Sigmoid colon (tissue), 7 donors: Measurements from ENCODE around the gene CDCA3. TPM values are rescaled to one million over a fixed set of nuclear protein-coding genes. Genes with fewer than 3 reads are reported as not detected.

Source experiments
- DNase-seq: peaks from one replicate; pipeline ENCODE4 v3.0.0-alpha.2; 2019
- H3K27ac ChIP-seq, 4 donors: fragments of 200-600 bp; sonication (generic); one replicate each; pipeline ENCODE4 v1.5.1; 2016 to 2019; ENCODE audit warnings: mild to moderate bottlenecking in 1 of 4
- H3K27me3 ChIP-seq, 3 donors: fragments of 200-600 bp; sonication (generic); one replicate each; pipeline ENCODE4 v1.5.1; 2019; ENCODE audit warnings: mild to moderate bottlenecking in 1 of 3
- H3K36me3 ChIP-seq, 4 donors: fragments of 200-600 bp; sonication (generic); one replicate each; pipeline ENCODE4 v1.5.1; 2016 to 2019
- H3K4me1 ChIP-seq, 4 donors: fragments of 200-600 bp; sonication (generic); one replicate each; pipeline ENCODE4 v1.5.1; 2017 to 2019
- H3K4me3 ChIP-seq, 4 donors: fragments of 200-600 bp; sonication (generic); one replicate each; pipeline ENCODE4 v1.5.1; 2017 to 2019; ENCODE audit warnings: mild to moderate bottlenecking in 2 of 4, moderate library complexity in 1 of 4
- H3K9me3 ChIP-seq, 4 donors: fragments of 200-600 bp in 3 of 4; sonication (generic) in 3 of 4; one replicate each; pipeline versions ENCODE4 v1.5.1 to v1.6.1; 2013 to 2019
- EP300 ChIP-seq, 4 donors: sonication (generic); formaldehyde crosslinking; IDR thresholded peaks; one replicate each; pipeline ENCODE4 v1.6.1; 2017; ENCODE audit warnings: antibody characterized with exemption in 4 of 4
- POLR2A ChIP-seq, 2 donors: fragments of 450-650 bp; IDR thresholded peaks; one replicate each; pipeline ENCODE4 v1.6.1; 2016; ENCODE audit warnings: antibody characterized with exemption in 2 of 2, mild to moderate bottlenecking in 2 of 2, moderate library complexity in 2 of 2
- POLR2AphosphoS5 ChIP-seq, 4 donors: sonication (generic); formaldehyde crosslinking; IDR thresholded peaks; one replicate each; pipeline ENCODE4 v1.6.1; 2017; ENCODE audit warnings: antibody characterized with exemption in 4 of 4
- WGBS, 2 donors: extraction: QIAGEN DNeasy Blood & Tissue Kit; methylation state at CpG; one replicate each; pipeline ENCODE4 v1.1.7; 2013; 5-methylcytosine and 5-hydroxymethylcytosine counted together
- intact Hi-C: fragments of 100-400 bp; cut with DNase I; formaldehyde crosslinking; loops from one replicate; pipeline ENCODE4 v1.15.1; 2023
- polyA plus RNA-seq, 3 donors: library from polyadenylated mRNA; stranded (reverse); fragments of 200-250 nt; gene quantifications; one replicate each; pipeline ENCODE4 v1.2.3, GENCODE V29; 2013
- total RNA-seq, 4 donors: library from RNA; depleted of rRNA; stranded (reverse); fragments of >200 nt; gene quantifications; one replicate each; pipeline ENCODE4 v1.1.0, GENCODE V29; 2016
- TF ChIP-seq, protein P1 (sequence below), 4 experiments: fragments of 450-650 bp in 3 of 4; fragments of 200-600 bp in 1 of 4; IDR thresholded peaks; one replicate each; pipeline ENCODE4 v1.5.1; 2016 to 2019; ENCODE audit warnings: antibody characterized with exemption in 4 of 4, mild to moderate bottlenecking in 3 of 4, moderate library complexity in 2 of 4
- donor health status: healthy with polysubstance abuse.
- donor health status: Bipolar disorder and iron deficiency.
- donor health status: healthy.

CDCA3 gene
- total and polyA plus RNA-seq, 7 donors, result 0.33 to 31.2 (median 2.8) TPM

DNA sequence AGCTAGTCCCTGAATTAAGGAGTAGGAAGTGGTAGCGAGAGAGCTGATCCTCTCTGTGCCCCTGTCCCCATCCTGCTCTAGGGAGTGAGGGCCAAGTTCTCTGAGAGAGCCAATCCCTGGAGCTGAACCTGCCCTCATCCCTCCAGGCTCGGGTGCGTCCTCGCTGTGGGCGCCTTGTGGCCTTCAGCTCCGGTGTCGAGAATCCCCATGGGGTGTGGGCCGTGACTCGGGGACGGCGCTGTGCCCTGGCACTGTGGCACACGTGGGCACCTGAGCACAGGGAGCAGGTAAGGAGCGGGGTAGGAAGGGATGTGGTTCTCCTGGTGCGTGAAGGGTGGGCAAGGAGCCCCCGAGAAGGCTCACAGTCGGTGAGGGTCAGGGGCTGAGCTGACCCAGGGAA is 12.2 kb downstream of the CDCA3 start:
- H3K36me3 ChIP-seq, result peaks cover 0 to 50% (median 2%) of the 10 kb centered on the region in 4 donors
- H3K27ac ChIP-seq, result no peak overlapping the region
- TF ChIP-seq, protein P1, sequence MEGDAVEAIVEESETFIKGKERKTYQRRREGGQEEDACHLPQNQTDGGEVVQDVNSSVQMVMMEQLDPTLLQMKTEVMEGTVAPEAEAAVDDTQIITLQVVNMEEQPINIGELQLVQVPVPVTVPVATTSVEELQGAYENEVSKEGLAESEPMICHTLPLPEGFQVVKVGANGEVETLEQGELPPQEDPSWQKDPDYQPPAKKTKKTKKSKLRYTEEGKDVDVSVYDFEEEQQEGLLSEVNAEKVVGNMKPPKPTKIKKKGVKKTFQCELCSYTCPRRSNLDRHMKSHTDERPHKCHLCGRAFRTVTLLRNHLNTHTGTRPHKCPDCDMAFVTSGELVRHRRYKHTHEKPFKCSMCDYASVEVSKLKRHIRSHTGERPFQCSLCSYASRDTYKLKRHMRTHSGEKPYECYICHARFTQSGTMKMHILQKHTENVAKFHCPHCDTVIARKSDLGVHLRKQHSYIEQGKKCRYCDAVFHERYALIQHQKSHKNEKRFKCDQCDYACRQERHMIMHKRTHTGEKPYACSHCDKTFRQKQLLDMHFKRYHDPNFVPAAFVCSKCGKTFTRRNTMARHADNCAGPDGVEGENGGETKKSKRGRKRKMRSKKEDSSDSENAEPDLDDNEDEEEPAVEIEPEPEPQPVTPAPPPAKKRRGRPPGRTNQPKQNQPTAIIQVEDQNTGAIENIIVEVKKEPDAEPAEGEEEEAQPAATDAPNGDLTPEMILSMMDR (IDR thresholded peaks at IDR 0.05), result no peak
- TF ChIP-seq POLR2AphosphoS5 (IDR thresholded peaks at IDR 0.05) (no peak), EP300 (IDR thresholded peaks at IDR 0.05) (no peak), POLR2A (IDR thresholded peaks at IDR 0.05) (no peak)
- no peak overlapping the region for H3K4me3 ChIP-seq
- H3K4me1 ChIP-seq, result no peaks in the 10 kb centered on the region
- no peaks in the 10 kb centered on the region for H3K9me3 ChIP-seq
- no peaks in the 10 kb centered on the region for H3K27me3 ChIP-seq
- intact Hi-C loops, result no loop called here
- no peak for DNase-seq
- 92 to 96% methylated on average over 16 of the region's 16 CpGs for WGBS, 2 donors

DNA sequence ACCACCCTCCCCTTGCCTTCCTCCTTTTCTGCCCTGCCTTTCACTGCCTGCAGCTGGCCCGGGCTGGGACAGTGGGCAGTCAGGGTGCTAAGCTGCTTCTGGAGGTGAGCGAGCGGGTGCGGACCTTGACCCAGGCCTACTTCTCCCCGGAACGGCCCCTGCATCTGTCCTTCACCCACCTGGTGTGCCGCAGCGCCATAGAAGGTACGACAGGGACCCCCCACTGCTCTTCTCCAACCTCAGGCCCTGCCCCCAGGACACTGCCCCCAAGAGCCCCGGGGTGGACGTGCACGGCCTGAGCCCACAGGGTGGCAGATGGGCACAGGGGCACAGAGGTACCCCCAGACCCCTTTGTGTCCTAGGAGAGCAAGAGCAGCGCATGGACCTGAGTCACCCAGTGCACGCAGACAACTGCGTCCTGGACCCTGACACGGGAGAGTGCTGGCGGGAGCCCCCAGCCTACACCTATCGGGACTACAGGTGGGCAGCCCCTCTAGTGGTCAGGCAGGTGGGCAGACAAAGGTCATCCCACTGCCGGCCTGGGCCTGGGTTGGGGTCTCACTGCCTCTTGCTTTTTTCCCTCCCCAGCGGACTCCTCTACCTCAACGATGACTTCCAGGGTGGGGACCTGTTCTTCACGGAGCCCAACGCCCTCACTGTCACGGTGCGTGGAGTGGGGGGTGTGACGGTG is 13.6 kb downstream of the CDCA3 start:
- H3K27ac ChIP-seq, result no peak overlapping the region
- H3K4me3 ChIP-seq, result no peak overlapping the region
- H3K9me3 ChIP-seq, result no peaks in the 10 kb centered on the region
- H3K4me1 ChIP-seq, result peaks cover 0 to 8% (median 4%) of the 10 kb centered on the region in 4 donors
- TF ChIP-seq POLR2AphosphoS5 (IDR thresholded peaks at IDR 0.05) (no peak), POLR2A (IDR thresholded peaks at IDR 0.05) (no peak), EP300 (IDR thresholded peaks at IDR 0.05) (no peak)
- TF ChIP-seq, protein P1 (IDR thresholded peaks at IDR 0.05), result no peak
- WGBS, 2 donors, result 91 to 92% methylated on average over 26 of the region's 26 CpGs
- DNase-seq, result no peak
- intact Hi-C loops, result no loop called here
- H3K27me3 ChIP-seq, result no peaks in the 10 kb centered on the region
- peaks cover 0 to 54% (median 2%) of the 10 kb centered on the region in 4 donors for H3K36me3 ChIP-seq

DNA sequence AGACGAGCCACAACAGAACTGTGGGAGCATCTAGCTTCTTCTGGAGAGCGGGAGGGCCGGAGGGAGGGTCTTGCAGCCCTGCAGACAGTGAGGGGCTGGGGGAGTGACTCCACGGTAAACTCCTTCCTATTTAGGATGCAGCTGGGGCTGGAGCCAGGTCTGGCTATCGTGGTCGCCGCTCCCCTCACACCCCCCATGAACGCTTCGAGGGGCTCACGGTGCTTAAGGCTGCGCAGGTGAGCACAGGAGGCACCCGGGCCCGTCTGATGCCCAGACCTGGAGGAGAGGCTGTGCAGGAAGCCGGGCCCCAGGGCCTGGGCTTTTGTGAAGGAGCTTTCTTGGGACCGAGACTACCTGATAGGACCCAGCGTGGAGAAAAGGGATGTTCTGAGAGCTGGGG is 14.2 kb downstream of the CDCA3 start:
- Histone ChIP-seq H3K9me3 (no peaks in the 10 kb centered on the region), H3K27me3 (no peaks in the 10 kb centered on the region), H3K27ac (no peak overlapping the region), H3K4me1 (peaks cover 0 to 8% (median 4%) of the 10 kb centered on the region in 4 donors), H3K36me3 (peaks cover 0 to 61% (median 3%) of the 10 kb centered on the region in 4 donors), H3K4me3 (no peak overlapping the region)
- DNase-seq, result no peak
- TF ChIP-seq POLR2A (IDR thresholded peaks at IDR 0.05) (no peak), POLR2AphosphoS5 (IDR thresholded peaks at IDR 0.05) (no peak), EP300 (IDR thresholded peaks at IDR 0.05) (no peak)
- TF ChIP-seq, protein P1 (IDR thresholded peaks at IDR 0.05), result no peak
- WGBS, 2 donors, result 88 to 95% methylated on average over 16 of the region's 16 CpGs
- intact Hi-C loops, result no loop called here

DNA sequence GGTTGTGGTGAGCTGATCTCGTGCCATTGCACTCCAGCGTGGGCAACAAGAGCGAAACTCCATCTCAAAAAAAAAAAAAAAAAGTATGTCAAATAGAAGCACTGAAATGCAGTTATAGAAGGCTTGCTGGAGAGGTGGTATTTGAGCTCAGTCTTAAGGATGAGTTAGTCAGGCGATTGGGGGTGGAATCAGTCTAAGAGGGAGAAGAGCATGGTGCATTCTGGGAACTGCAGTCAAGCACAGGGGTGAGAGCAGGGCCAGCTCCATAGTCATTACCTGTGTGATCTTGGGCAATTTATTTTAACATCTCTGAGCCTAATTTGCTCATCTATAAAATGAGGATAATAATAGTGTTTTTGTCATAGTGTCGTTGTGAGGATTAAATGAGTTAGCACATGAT is 16.2 kb downstream of the CDCA3 start:
- no peaks in the 10 kb centered on the region for H3K27me3 ChIP-seq
- no peak for TF ChIP-seq POLR2A (IDR thresholded peaks at IDR 0.05)
- TF ChIP-seq, protein P1 (IDR thresholded peaks at IDR 0.05), result no peak
- TF ChIP-seq POLR2AphosphoS5 (IDR thresholded peaks at IDR 0.05), result no peak
- TF ChIP-seq EP300 (IDR thresholded peaks at IDR 0.05), result no peak
- no peak for DNase-seq
- intact Hi-C loops, result no loop called here
- no peak overlapping the region for H3K27ac ChIP-seq
- WGBS, 2 donors, result 65 to 82% methylated on average over 5 of the region's 5 CpGs
- peaks cover 0 to 14% (median 5%) of the 10 kb centered on the region in 4 donors for H3K4me1 ChIP-seq
- peaks cover 0 to 70% (median 9%) of the 10 kb centered on the region in 4 donors for H3K36me3 ChIP-seq
- no peak overlapping the region for H3K4me3 ChIP-seq
- no peaks in the 10 kb centered on the region for H3K9me3 ChIP-seq
